ENCODE results near the gene LRRC8B.
"Not testable (repeated sequence)": the region's sequence is repeated elsewhere in the genome, so short reads cannot be mapped to it uniquely, and the experiment has no call there.

Gene LRRC8B

DNA sequence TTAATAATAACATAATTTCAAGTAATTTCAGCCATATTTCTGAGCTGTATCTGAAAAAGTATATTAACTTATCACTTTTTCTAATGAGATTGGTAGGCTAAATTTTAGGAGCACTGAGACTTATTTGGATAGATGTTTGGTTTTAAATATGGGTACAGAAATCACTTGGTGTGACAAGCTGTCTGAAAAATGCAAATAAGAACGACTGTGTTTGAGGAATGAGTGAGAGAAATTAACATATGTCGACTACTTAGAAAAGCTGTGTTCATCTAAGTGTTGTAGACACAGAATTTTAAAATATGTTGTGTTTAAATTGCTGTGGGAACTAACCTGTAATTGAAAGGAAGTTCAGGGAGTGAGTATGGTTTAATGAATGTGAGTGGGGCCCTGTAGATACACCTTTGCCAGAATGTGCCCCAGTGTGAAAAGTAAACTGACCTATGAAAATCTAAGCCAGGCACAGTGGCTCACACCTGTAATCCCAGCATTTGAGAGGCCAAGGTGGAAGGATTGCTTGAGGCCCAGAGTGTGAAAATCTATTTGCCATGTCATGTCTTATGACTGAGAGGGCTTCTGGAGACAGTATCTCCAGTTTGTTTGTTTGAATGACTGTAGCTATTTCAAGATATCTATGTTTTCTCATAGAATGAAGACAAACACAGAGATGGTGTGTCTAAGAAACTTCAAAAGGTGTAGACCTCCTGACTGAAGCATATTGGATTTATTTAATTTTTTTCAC, 54.5 kb downstream of the LRRC8B start:
- in situ Hi-C loops (cut with MboI; ENCODE audit: low sequenced_read_pairs): no loop called here

DNA sequence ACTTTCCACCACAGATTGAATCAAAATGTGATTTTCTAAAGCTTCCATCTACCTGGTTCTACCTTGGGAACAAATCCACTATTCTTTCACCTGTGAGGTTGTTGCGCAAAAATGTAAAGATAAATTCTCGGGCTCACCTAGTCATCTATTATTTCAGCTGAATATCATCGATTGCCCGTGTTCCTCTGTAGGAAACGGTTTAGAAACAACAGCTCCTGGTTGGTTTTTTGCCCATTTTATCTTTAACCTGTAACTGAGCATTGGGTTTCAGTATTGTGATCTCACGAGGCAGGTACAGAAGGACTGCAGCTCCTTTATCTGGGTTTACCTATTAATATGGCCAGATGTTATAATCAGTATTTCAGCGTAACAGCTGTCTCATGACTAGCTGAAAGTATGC, 55.4 kb downstream of the LRRC8B start:
- in situ Hi-C loops (cut with MboI; ENCODE audit: low sequenced_read_pairs): no loop called here

DNA sequence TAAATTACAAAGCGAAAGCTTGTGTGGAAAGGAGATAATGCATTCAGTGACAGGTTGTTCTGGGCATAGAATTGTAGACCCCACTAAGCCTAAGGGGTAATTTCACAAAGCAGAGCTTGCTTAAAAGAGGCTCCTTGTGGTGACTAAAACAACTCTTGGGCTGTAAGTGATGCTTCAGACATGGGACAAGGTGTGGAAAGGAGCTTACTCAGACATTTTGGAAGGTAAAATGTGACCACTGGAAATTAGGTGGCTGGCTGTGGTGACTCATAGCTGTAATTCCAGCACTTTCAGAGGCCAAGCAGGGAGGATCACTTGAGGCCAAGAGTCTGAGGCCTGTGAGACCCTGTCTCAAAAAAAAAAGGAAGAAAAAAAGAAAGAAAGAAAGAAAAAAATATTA, 57.2 kb downstream of the LRRC8B start:
- in situ Hi-C loops (cut with MboI; ENCODE audit: low sequenced_read_pairs): no loop called here

DNA sequence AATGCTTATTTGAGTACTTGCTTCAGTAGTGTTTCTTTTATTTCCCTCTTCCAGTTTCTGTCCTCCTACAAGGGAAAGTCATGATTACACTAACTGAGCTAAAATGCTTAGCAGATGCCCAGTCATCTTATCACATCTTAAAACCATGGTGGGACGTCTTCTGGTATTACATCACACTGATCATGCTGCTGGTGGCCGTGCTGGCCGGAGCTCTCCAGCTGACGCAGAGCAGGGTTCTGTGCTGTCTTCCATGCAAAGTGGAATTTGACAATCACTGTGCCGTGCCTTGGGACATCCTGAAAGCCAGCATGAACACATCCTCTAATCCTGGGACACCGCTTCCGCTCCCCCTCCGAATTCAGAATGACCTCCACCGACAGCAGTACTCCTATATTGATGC, 57.9 kb downstream of the LRRC8B start:
- in situ Hi-C loops (cut with MboI; ENCODE audit: low sequenced_read_pairs): no loop called here

DNA sequence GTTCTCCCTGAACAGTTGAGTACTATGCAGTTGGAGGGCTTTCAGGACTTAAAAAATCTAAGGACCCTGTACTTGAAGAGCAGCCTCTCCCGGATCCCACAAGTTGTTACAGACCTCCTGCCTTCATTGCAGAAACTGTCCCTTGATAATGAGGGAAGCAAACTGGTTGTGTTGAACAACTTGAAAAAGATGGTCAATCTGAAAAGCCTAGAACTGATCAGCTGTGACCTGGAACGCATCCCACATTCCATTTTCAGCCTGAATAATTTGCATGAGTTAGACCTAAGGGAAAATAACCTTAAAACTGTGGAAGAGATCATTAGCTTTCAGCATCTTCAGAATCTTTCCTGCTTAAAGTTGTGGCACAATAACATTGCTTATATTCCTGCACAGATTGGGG, 59.6 kb downstream of the LRRC8B start:
- in situ Hi-C loops (cut with MboI; ENCODE audit: low sequenced_read_pairs): no loop called here

DNA sequence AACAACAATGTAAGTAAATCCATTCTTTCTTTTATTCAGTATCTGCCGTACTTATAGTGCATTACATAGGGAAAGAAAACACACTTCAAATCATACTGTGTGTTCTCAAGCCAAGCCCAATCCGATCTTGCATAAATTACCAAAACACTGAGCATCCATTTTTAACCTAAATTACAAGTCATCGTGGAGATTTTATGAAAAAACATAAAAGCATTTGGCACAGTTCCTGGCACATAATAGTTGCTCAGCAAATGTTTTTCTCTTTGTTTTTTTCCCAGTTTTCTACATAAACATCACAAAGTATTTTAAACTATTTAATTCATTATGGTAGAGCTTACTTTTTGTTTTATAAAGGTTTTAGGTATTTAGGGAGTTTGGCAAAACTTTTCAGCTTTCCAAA, 60.2 kb downstream of the LRRC8B start:
- in situ Hi-C loops (cut with MboI; ENCODE audit: low sequenced_read_pairs): no loop called here

DNA sequence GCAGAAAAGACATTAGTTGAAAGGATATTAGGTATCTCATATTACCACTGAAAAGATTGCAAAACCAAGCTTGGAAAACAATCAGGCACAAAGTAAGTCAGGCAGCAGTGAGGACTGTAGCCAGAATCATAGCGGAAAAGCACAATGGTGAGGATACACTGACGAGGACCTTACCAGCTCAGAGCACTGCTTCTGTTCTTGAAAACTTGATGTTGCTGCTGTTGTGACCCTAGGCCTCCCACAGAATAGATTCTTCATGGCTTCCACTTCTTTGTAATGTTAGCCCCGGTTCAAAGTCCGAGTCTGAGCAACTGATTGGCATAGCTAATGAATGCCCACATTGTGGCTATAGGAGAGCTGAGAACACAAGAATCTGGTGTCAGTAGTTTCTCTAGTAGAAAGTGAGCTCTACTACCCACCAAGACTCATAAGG, 63.1 kb downstream of the LRRC8B start:
- in situ Hi-C loops (cut with MboI; ENCODE audit: low sequenced_read_pairs): no loop called here

DNA sequence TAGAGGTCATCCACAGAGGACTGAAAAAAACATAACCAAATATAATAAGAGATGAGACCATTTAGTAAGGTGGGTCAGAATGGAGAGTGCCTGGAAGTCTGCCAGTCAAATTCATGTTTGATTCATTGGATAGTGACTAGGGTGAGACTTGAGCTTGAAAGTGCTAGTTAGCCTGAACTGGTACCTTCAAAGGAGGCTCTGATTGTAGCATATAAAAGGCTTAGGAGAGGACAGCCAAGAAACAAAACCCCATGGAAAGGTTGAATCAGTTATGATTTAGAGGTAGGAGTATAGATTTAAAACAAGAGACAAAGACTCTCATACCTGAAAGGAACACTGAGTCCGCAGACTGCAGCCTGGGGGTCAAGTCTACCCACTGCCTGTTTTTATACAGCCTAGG, 63.9 kb downstream of the LRRC8B start:
- in situ Hi-C loops (cut with MboI; ENCODE audit: low sequenced_read_pairs): no loop called here

DNA sequence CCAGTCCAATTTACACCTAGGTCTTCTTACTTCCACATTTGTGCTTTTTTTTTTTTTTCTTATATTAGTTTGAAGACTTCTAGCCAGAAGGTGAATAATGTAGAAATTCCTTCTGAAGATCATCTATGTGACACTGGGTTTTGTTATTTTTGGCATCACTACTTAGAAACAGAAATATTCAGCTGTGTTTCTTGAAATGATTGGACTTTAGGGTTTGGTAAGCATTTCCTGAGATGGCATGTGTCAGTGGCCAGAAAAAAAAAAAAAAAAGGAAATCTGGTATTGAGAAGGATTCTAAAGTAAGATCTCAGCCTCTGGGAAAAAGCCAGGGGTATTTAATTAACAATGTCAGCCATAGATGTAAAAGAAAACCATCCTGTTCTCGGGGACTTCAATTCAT, 64.9 kb downstream of the LRRC8B start:
- in situ Hi-C loops (cut with MboI; ENCODE audit: low sequenced_read_pairs): no loop called here

DNA sequence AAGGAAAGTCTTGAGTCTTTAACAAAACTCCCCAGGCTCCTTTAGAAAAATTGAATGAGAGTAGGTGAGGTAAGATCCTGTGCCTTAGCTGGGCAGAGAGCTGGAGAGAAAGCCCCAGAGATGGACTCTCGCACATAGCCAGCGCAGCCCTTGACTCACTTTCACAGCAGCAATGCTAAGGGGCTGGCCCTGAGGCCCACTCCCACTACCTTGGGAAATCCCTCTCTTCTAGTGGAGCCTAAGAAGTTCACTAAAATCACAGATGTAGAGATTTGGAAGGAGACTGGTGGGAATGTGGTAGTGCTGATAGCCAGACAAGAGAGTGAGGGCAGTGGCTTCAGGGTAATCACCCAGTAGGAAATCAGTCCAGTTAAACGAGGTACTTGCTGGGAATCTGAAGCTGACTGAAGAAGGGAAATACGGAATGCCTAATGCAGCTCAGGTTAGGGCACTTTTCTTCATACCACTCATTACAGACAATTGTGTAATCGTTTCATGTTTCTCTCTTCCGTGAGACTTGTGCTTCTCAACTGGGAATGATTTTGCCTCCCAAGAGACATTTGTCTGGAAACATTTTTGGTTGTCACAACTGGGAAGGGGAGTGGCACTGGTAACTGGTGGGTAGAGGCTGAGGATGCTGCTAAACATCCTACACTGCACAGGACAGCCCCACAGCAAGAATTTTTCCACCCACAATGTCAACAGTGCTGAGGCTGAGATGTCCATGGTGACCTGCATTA, 65.9 kb downstream of the LRRC8B start:
- in situ Hi-C loops (cut with MboI; ENCODE audit: low sequenced_read_pairs): no loop called here

DNA sequence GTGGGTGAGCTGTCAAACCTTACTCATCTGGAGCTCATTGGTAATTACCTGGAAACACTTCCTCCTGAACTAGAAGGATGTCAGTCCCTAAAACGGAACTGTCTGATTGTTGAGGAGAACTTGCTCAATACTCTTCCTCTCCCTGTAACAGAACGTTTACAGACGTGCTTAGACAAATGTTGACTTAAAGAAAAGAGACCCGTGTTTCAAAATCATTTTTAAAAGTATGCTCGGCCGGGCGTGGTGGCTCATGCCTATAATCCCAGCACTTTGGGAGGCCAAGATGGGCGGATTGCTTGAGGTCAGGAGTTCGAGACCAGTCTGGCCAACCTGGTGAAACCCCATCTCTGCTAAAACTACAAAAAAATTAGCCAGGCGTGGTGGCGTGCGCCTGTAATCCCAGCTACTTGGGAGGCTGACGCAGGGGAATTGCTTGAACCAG, 68.3 kb downstream of the LRRC8B start:
- in situ Hi-C loops (cut with MboI; ENCODE audit: low sequenced_read_pairs): not testable (repeated sequence)

DNA sequence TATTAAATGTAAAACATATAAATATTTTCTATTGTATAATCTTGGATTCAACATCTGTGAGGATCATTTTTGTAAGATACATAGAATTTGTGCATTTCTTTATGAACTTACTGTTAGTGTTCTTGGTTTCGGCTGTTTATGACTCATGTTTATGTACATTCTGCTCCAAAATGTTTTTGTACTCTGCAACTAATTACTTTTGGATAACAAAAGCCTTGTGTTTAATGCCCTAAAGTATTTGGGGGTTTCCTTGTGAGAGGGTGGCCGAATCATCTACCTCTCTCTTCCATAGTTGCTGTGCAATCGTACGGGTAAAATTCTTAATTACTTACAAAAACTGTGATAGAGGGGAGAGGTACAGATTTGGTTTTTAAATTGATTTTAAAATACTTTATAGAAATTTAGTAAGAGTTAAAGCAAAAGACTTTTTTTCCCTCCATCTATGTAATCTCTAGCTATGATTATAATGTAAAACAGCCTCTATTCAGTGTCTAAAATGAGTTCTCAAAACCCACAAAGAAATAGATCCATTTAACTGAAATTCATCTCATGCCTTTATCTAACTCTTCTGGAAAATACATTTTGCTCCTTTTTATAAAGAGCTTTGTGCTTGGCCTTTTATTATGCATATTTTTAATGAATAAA, 69.6 kb downstream of the LRRC8B start:
- in situ Hi-C loops (cut with MboI; ENCODE audit: low sequenced_read_pairs): no loop called here

DNA sequence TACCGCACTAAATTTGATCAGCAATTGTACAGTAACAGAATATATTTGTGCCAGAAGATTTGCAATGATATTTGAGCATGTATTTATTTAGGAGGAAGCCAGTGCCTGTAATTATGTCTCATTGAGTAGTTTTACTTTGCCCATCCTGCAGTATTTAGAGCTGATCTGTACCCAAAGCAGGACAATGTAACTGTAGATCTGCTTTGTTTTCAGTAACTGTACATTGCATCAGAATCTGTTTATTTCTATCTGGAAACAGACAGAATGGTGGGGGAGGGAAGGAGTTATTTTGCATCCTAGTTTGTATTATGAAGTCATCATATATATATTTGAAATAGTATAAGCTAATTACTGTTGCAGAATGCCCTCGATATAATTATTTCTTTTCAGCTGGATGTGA, 72.1 kb downstream of the LRRC8B start:
- in situ Hi-C loops (cut with MboI; ENCODE audit: low sequenced_read_pairs): no loop called here

DNA sequence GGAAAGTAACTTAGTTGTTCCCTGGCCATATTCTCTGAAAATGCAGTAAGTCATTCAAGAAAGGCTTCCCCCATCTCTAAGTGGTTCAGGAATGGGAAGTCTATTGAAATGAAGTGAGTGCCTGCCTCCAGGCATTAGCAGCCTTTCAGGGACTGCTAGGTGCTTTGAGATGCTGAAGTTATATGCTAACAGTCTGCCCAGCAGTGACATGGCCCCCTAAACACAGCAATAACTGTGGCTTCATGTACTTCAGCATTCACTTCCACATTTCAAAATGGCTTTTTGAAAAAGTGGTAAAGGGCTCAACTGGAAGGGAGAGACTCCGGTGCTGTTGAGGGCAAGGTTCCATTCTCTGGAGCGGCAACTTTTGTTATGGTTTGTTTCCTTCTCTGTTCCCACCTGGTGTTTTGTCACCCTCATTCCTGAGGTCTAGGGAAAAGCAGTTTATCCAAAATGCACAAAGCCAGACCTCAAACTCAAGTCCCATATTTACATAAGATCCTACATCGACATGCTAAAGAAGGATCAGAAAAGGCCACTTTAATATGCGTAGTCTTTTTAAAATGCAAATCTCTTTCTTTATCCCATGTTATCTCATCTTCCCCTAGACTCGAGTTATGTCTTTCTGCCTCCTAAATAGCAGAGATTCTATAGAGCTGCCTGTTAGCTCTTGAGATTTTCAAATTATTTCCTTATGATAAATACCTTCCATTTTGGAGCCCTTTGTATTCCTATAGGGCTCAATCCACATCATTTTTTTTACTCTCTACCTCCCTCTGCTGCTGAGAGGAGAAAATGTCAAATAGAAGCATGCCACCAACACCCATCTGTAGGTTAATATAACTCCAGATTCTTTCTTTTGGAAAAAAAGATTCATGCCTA, 74.1 kb downstream of the LRRC8B start:
- in situ Hi-C loops (cut with MboI; ENCODE audit: low sequenced_read_pairs): no loop called here

DNA sequence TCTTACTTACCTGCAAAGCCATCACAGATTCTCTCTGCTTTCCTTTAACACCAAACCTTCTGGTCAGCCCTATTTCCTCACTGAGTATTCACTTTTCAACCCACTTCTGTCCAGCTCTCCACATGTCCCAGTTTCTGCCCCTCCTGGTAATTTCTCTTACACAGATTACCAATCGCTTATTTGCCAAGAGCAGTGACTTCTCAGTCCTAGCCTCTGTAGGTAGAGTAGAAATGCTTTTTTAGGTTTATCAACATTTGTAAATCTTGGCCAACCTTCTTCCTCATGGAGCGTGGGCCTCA, 74.7 kb downstream of the LRRC8B start:
- in situ Hi-C loops (cut with MboI; ENCODE audit: low sequenced_read_pairs): no loop called here

DNA sequence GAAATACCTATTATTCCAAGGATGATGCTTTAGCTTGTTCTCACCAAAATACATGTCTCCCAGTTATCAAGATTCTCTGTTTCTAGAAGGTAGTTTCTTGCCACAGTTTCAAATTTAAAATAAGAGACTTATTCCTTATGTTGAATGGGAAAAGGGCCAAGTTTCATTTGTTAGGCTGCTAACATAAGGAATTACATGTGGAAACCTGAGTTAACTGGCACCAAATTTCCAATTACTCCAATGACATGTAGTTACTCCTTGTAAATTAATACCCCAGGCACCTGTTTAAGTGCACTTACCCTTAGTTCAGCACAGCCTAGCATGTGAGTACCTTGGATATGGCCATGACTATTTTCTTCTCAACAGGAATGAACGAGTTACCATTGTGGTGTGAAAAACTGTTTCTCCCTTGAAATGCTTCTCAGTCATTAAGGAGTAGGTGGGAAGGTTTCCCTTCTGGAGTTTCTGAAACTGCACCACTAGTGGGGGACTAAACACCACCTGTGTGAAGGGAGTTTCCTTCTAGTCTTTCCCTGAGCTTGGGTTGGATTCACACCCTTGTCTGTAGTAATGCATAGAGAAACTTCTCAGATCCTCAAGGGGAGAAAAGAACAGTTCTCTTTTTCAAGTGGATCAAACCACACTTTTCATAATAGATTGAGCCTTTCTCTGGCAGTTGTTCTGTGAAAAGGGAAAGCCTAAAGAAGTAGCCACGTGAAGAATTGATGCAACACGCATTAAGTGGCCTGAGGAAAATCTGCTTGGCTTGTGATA, 76.0 kb downstream of the LRRC8B start:
- in situ Hi-C loops (cut with MboI; ENCODE audit: low sequenced_read_pairs): no loop called here

DNA sequence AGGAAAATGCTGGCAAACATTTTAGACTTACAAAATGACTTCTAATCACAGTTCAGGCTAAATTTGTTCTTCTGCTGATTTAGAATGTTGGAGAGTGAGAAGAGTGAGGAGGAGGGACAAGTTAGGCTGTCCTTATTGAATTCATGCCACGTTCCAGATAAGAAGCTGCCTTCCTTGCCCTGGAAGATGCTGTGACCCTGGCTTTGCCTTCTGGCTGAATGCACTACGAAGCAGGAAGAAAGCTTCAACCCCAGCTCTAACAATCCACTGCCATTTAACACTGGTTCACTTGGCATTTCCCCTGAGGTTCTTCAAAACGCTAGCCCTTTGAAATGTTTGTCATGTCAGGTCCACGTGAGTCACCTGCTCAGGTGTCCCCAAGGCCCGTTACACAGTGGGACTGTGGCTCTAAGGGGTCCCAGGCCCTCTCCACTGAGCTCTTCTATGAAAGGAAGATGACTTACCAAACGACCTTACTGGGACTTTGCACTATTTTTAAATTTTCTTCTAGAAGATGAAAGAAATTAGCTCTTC, 78.3 kb downstream of the LRRC8B start:
- in situ Hi-C loops (cut with MboI; ENCODE audit: low sequenced_read_pairs): no loop called here

DNA sequence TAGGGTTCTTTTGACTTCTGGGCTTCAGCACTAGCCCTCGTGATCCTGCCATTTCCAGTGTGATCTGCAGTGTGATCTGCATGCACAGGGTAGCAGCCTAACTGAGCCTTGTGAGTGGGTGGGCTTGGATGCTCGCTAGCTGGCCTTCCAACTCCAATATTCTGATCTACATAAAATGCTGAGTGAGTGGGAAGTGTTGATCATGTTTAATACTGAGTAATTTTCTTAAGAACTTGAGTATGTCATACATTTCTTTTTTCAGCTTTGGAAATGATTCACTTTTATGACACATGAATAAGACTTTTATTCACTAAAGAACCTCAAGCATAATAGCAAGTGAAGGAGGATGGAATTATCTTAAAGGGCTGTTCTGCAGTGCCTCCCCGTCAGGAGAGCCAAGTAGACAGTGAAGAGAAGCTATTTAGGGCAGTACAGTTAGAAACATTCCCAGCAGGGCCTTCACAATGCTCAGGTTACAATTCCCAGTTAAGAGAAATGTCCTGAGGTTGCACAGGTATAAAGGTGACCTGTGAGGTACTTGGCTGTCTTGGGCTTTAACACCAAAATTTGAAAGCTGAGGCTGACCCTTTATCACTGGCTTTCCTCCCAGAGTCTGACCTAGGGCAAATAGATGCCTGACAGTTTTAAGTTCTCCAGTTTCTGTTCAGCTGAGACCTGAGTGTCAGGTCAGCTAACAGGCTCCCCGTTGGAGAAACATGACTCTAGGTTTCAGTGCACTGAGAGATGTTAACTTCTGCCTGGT, 79.2 kb downstream of the LRRC8B start:
- in situ Hi-C loops (cut with MboI; ENCODE audit: low sequenced_read_pairs): no loop called here

DNA sequence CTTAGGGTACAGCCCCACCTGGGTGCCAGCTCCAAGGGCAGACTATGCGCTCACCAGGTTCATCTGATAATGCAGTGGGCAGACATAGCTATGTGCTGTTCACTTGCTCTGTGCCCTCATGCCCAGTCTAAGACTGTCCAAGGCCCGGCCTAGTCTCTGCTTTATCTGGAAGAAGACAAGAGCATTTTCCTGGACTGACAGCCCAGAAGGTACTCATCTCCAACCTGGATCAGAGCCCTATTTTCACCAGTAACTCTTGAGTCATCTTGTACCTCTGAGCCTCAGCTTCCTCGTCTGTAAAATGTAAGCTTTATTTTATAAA, 79.7 kb downstream of the LRRC8B start:
- in situ Hi-C loops (cut with MboI; ENCODE audit: low sequenced_read_pairs): no loop called here

DNA sequence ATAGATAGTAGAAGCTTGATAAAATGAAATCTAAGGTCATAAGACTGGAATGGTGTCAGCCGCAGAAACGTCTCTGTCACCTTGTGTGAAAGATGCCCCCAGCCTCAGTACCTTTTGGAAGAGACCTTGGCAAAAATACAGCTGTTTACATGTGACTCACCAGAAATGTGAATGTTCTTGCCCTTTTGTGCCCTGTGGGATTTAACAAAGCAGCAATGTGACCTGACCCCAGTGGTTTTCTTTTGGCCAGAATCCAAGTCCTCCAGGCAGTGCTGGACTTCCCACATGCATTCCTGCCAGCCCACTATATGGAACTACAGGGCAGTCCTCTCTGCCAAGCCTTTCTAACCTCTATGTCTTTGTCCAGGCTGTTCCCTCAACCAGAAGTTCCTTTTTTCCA, 81.1 kb downstream of the LRRC8B start:
- in situ Hi-C loops (cut with MboI; ENCODE audit: low sequenced_read_pairs): no loop called here
